Loucy (cell line): ENCODE data around the gene ACSBG1.
A peak's percentile ranks its signal among the peaks of the same experiment; 100 is the strongest.

ENCODE experiments used
- H2AFZ ChIP-seq: fragments of 200-600 bp; sonication (generic); 2 replicates; pipeline ENCODE4 v1.6.0; 2016; ENCODE audit warnings: antibody characterized with exemption, mild to moderate bottlenecking, low read length, moderate library complexity
- H3F3A ChIP-seq: fragments of 200-600 bp; 2 replicates; pipeline ENCODE4 v1.6.0; 2016; ENCODE audit warnings: antibody characterized with exemption, low read depth, mild to moderate bottlenecking
- H3K27me3 ChIP-seq: fragments of 200-600 bp; sonication (generic); 2 replicates; pipeline ENCODE4 v1.6.1; 2014; ENCODE audit warnings: low read length, mild to moderate bottlenecking; ENCODE audit not compliant: insufficient read depth, poor library complexity, severe bottlenecking
- H3K36me3 ChIP-seq: fragments of 200-600 bp; sonication (generic); 2 replicates; pipeline ENCODE4 v1.6.1; 2016; ENCODE audit warnings: low read length; ENCODE audit not compliant: insufficient read depth
- H3K4me1 ChIP-seq: fragments of 200-600 bp; sonication (generic); 2 replicates; pipeline ENCODE4 v1.5.1; 2014; ENCODE audit warnings: low read length, mild to moderate bottlenecking; ENCODE audit not compliant: insufficient read depth, poor library complexity, severe bottlenecking
- H3K4me2 ChIP-seq: fragments of 200-600 bp; sonication (generic); 2 replicates; pipeline ENCODE4 v1.6.0; 2014; ENCODE audit warnings: antibody characterized with exemption, low read length, low read depth, mild to moderate bottlenecking; ENCODE audit not compliant: poor library complexity, severe bottlenecking
- H3K4me3 ChIP-seq: fragments of 200-600 bp; sonication (generic); 2 replicates; pipeline ENCODE4 v1.5.1; 2014; ENCODE audit warnings: low read length, mild to moderate bottlenecking, mixed read lengths; ENCODE audit not compliant: poor library complexity, severe bottlenecking
- H3K79me2 ChIP-seq: fragments of 200-600 bp; sonication (generic); 2 replicates; pipeline ENCODE4 v1.6.1; 2014; ENCODE audit warnings: low read length; ENCODE audit not compliant: insufficient read depth
- H3K9ac ChIP-seq: fragments of 200-600 bp; sonication (generic); 2 replicates; pipeline ENCODE4 v1.6.0; 2014; ENCODE audit warnings: mild to moderate bottlenecking, low read depth, low read length, moderate library complexity; ENCODE audit not compliant: poor library complexity, severe bottlenecking
- H3K9me2 ChIP-seq: fragments of 200-600 bp; sonication (generic); replicated peaks from 2 replicates; pipeline ENCODE4 v1.6.1; 2016; ENCODE audit warnings: low read depth, low read length, mixed read lengths
- H3K9me3 ChIP-seq: fragments of 200-600 bp; sonication (generic); 2 replicates; pipeline ENCODE4 v1.6.1; 2014; ENCODE audit warnings: mild to moderate bottlenecking, antibody characterized with exemption, low read length, low read depth; ENCODE audit not compliant: insufficient read depth
- H4K20me1 ChIP-seq: fragments of 200-600 bp; sonication (generic); 2 replicates; pipeline ENCODE4 v1.6.0; 2014; ENCODE audit warnings: antibody characterized with exemption, low read length, mild to moderate bottlenecking; ENCODE audit not compliant: insufficient read depth, poor library complexity, severe bottlenecking
- EZH2phosphoT487 ChIP-seq: fragments of 200-600 bp; IDR thresholded peaks from 2 replicates; pipeline ENCODE4 v1.6.1; 2018; ENCODE audit warnings: antibody characterized with exemption, mild to moderate bottlenecking, moderate library complexity, borderline replicate concordance
- TF ChIP-seq, protein P1 (sequence below): fragments of 200-600 bp; sonication (generic); conservative IDR thresholded peaks from 2 replicates; pipeline ENCODE4 v1.5.1; 2014; ENCODE audit warnings: mild to moderate bottlenecking, antibody characterized with exemption, low read length

The ACSBG1 gene

DNA sequence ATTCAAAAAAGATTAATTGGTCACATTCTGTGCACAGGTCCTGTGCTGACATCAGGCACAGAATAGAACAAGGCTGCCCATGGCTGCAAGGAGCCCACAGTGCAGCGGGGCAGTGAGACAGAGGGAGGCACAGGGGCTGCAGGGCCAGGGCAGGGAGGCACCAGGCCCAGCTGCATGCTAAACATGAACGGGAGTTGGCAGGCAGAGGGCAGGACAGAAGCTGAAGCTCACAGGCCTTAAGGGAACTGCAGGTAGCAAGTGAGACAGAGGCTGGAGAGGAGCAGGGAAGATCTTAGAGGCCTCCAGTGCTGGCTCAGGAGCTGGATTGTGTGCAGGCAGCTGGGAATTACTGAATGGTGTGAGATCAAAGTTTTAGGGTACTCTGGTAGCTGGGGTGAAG lies 59.0 kb downstream of the ACSBG1 start:
- Histone ChIP-seq H4K20me1 (no peaks in the 10 kb centered on the region), H3F3A (no peaks in the 10 kb centered on the region), H3K36me3 (peaks cover 10% of the 10 kb centered on the region; the same call in 1 of the 2 replicates), H3K4me3 (peak overlapping the region; percentile 56), H2AFZ (no peak overlapping the region), H3K79me2 (no peaks in the 10 kb centered on the region), H3K9ac (peak overlapping the region; percentile 62), H3K9me2 (no peaks in the 10 kb centered on the region), H3K4me2 (peak overlapping the region; percentile 76), H3K27me3 (no peaks in the 10 kb centered on the region), H3K9me3 (no peaks in the 10 kb centered on the region), H3K4me1 (peaks cover 36% of the 10 kb centered on the region)
- TF ChIP-seq, protein P1, sequence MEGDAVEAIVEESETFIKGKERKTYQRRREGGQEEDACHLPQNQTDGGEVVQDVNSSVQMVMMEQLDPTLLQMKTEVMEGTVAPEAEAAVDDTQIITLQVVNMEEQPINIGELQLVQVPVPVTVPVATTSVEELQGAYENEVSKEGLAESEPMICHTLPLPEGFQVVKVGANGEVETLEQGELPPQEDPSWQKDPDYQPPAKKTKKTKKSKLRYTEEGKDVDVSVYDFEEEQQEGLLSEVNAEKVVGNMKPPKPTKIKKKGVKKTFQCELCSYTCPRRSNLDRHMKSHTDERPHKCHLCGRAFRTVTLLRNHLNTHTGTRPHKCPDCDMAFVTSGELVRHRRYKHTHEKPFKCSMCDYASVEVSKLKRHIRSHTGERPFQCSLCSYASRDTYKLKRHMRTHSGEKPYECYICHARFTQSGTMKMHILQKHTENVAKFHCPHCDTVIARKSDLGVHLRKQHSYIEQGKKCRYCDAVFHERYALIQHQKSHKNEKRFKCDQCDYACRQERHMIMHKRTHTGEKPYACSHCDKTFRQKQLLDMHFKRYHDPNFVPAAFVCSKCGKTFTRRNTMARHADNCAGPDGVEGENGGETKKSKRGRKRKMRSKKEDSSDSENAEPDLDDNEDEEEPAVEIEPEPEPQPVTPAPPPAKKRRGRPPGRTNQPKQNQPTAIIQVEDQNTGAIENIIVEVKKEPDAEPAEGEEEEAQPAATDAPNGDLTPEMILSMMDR, result no peak

DNA sequence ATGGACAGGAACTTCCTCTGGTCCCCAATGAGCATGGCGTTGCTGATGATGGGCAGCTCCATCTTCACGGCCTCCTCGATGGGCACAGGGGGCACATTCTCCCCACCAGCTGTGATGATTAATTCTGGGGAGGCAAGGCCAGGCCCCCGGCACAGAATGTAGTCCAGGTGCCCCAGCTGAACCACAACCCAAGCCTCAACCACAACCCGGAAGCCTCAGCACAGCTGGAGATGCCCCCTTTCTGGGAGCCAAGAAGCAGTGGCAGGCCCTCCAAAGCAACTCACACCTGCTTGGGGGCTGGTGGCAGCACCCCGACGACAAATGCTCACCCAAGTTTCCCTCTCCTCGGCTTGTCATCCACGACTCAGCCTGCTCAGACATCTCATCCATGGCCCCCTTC lies 60.0 kb downstream of the ACSBG1 start:
- Histone ChIP-seq H3K4me1 (peaks cover 42% of the 10 kb centered on the region), H3K9ac (peak overlapping the region; percentile 62), H3K27me3 (no peaks in the 10 kb centered on the region), H3K4me2 (peak overlapping the region; percentile 76), H3K36me3 (peaks cover 11% of the 10 kb centered on the region), H3K79me2 (no peaks in the 10 kb centered on the region), H3K9me3 (no peaks in the 10 kb centered on the region), H3K4me3 (peak overlapping the region; percentile 56), H3F3A (no peaks in the 10 kb centered on the region), H3K9me2 (no peaks in the 10 kb centered on the region), H4K20me1 (no peaks in the 10 kb centered on the region), H2AFZ (no peak overlapping the region)
- TF ChIP-seq, protein P1, result no peak
- TF ChIP-seq EZH2phosphoT487, result no peak

DNA sequence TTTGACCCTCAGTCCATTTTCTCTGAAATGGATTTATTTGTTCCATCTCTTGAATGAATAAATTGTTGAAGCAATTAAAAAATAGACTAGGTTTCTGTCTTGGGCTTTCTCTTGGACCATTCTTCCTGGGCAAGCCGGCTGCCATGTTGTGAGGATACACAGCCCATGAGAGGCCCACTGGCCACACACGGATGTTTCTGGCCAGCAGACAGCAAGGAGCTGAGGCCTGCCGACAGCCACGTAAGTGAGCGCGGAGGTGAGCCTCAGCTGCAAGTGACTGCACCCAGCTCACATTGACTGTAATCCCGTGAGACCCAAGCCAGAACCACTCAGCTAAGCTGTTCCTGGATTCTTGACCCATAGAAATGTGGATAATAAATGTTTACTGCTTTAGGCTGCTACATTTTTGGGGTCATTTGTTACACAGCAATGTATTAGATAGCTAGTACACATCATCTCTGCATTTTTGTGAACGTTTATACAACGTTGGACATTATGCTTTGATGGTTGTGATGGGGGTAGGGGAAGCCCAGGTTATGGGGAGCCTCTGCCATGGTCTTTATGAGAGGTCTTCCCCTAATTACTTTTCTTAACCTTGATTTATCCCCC lies 62.4 kb downstream of the ACSBG1 start:
- Histone ChIP-seq H3K36me3 (peaks cover 22% of the 10 kb centered on the region), H3K4me2 (no peak overlapping the region), H3F3A (no peaks in the 10 kb centered on the region), H2AFZ (no peak overlapping the region), H4K20me1 (no peaks in the 10 kb centered on the region), H3K79me2 (no peaks in the 10 kb centered on the region), H3K27me3 (no peaks in the 10 kb centered on the region), H3K9me3 (no peaks in the 10 kb centered on the region), H3K9ac (no peak overlapping the region), H3K9me2 (no peaks in the 10 kb centered on the region), H3K4me3 (no peak overlapping the region), H3K4me1 (peaks cover 65% of the 10 kb centered on the region)
- TF ChIP-seq, protein P1, result no peak
- no peak for TF ChIP-seq EZH2phosphoT487
